Calu3 (cell line): ENCODE measurements around the gene SLC9A8. TPM values are rescaled to one million over a fixed set of nuclear protein-coding genes. Genes with fewer than 3 reads are reported as not detected.
A peak's percentile ranks its signal among the peaks of the same experiment; 100 is the strongest.

Experiments
- BruUV-seq: library from RNA; stranded (reverse); fragments of 400-500 nt; replicated peaks from 2 replicates; lab custom pipeline; 2021; lab: Mats Ljungman, UMichigan
- CTCF ChIA-PET: fragments of 300-600 bp; sonication (Branson Sonifier 250); formaldehyde crosslinking; loops from one replicate; lab custom pipeline; 2022; ENCODE audit warnings: antibody characterized with exemption; lab: Charles Lee
- DNase-seq: peaks from one replicate; pipeline ENCODE4 v3.0.0; 2022
- H3K27ac Mint-ChIP-seq: one replicate; pipeline ENCODE4 v1.8.0; 2022; ENCODE audit warnings: mixed read lengths; ENCODE audit not compliant: unreplicated experiment
- H3K27me3 Mint-ChIP-seq: one replicate; pipeline ENCODE4 v1.8.0; 2022; ENCODE audit warnings: mixed read lengths; ENCODE audit not compliant: unreplicated experiment
- H3K36me3 Mint-ChIP-seq: one replicate; pipeline ENCODE4 v1.8.0; 2022; ENCODE audit warnings: mild to moderate bottlenecking, moderate library complexity, mixed read lengths; ENCODE audit not compliant: insufficient read depth, unreplicated experiment
- H3K4me1 Mint-ChIP-seq: one replicate; pipeline ENCODE4 v1.8.0; 2022; ENCODE audit warnings: mild to moderate bottlenecking, low read depth, mixed read lengths; ENCODE audit not compliant: unreplicated experiment
- H3K4me3 Mint-ChIP-seq: one replicate; pipeline ENCODE4 v1.8.0; 2022; ENCODE audit warnings: mild to moderate bottlenecking, low read depth, moderate library complexity, mixed read lengths; ENCODE audit not compliant: unreplicated experiment
- H3K9me3 Mint-ChIP-seq: one replicate; pipeline ENCODE4 v1.8.0; 2022; ENCODE audit warnings: low read depth, mixed read lengths; ENCODE audit not compliant: unreplicated experiment
- intact Hi-C: fragments of 100-400 bp; cut with micrococcal nuclease; formaldehyde crosslinking; loops from one replicate; pipeline ENCODE4 v1.10.0; 2022; ENCODE audit not compliant: unreplicated experiment
- total RNA-seq: library from RNA; stranded (reverse); gene quantifications from 2 replicates; pipeline ENCODE4 v1.2.3, GENCODE V29; 2022
- TF ChIP-seq, protein P1 (sequence below): fragments of 200-600 bp; IDR thresholded peaks from one replicate; pipeline ENCODE4 v1.8.0; 2022; ENCODE audit warnings: antibody characterized with exemption; ENCODE audit not compliant: unreplicated experiment

The SLC9A8 gene
- total RNA-seq, 1 experiment from 2014 or later: 30.0 TPM

DNA sequence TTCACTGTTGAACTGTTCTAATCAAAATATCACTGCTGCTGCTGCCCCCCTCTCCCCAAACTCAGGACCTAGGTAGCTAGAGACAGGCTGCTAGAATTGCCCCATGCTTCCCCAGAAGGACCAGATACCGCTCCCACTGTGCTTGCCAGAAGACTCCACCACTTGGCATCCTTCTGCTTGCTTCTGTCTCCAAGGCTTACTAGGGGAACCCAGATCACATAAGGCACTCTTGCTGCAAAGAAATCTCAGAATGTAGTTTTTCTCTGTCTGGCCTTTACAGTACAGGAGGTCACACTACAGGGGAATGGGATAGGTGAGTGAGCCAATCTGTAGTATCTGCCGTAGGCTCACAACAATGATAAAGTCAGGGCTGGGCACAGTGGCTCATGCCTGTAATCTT lies 21.5 kb upstream of the SLC9A8 start:
- no peak for DNase-seq
- TF ChIP-seq, protein P1, sequence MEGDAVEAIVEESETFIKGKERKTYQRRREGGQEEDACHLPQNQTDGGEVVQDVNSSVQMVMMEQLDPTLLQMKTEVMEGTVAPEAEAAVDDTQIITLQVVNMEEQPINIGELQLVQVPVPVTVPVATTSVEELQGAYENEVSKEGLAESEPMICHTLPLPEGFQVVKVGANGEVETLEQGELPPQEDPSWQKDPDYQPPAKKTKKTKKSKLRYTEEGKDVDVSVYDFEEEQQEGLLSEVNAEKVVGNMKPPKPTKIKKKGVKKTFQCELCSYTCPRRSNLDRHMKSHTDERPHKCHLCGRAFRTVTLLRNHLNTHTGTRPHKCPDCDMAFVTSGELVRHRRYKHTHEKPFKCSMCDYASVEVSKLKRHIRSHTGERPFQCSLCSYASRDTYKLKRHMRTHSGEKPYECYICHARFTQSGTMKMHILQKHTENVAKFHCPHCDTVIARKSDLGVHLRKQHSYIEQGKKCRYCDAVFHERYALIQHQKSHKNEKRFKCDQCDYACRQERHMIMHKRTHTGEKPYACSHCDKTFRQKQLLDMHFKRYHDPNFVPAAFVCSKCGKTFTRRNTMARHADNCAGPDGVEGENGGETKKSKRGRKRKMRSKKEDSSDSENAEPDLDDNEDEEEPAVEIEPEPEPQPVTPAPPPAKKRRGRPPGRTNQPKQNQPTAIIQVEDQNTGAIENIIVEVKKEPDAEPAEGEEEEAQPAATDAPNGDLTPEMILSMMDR: no peak
- no peak overlapping the region for H3K27ac Mint-ChIP-seq
- BruUV-seq: no TSS peak
- H3K9me3 Mint-ChIP-seq: no peaks in the 10 kb centered on the region
- H3K4me3 Mint-ChIP-seq: no peak overlapping the region
- peaks cover 11% of the 10 kb centered on the region for H3K36me3 Mint-ChIP-seq
- intact Hi-C loops: loop anchor here (5.0 kb wide), 2 partner anchors 79 to 94 kb away; partner anchors contain the start of gene B4GALT5
- peaks cover 66% of the 10 kb centered on the region for H3K4me1 Mint-ChIP-seq
- CTCF ChIA-PET: no interaction called here
- H3K27me3 Mint-ChIP-seq: no peaks in the 10 kb centered on the region

DNA sequence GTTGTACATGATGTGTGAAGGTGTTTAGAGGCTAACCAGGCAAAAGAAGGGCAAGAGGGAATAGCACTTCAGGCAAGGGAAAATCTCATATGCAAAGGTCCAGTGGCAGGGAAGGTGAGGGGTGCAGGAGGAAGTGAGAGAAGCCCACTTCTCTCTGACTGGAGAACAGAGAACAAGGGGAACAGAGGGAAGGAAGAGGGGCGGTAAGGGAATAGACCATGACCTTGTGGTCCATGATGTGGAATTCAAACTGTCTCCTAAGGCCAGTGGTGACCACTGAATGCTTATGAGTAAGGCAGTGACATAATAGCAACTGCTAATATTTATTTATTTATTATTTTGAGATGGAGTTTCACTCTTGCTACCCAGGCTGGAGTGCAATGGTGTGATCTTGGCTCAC lies 20.6 kb upstream of the SLC9A8 start:
- Mint-ChIP-seq H3K4me3 (no peak overlapping the region), H3K9me3 (no peaks in the 10 kb centered on the region), H3K27me3 (no peaks in the 10 kb centered on the region), H3K27ac (peak overlapping the region; percentile 50), H3K36me3 (peaks cover 11% of the 10 kb centered on the region), H3K4me1 (peaks cover 61% of the 10 kb centered on the region)
- DNase-seq: no peak
- CTCF ChIA-PET: no interaction called here
- BruUV-seq: no TSS peak
- intact Hi-C loops: loop anchor here (5.0 kb wide), 2 partner anchors 80 to 95 kb away; partner anchors contain the start of gene B4GALT5
- TF ChIP-seq, protein P1: no peak

DNA sequence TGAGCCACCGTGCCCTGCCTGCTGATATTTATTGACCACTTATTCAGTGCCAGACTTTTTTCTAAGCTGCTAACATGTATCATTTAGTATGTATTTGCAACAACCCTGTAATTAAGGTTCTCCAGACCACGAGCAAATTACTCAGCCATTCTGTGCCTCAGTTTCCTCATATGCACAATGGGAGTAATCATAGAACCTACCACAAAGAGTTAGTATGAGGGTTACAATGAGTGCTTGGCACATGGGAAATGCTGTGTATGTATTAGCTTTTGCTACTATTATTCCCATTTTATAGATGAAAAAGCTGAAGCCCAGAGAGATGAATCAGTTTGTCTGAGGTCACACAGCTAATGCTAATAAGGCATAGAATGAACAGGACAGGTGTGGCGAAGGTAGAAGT lies 20.0 kb upstream of the SLC9A8 start:
- intact Hi-C loops: loop anchor here (5.0 kb wide), 2 partner anchors 80 to 95 kb away; partner anchors contain the start of gene B4GALT5
- Mint-ChIP-seq H3K36me3 (peaks cover 11% of the 10 kb centered on the region), H3K4me3 (no peak overlapping the region), H3K27me3 (no peaks in the 10 kb centered on the region), H3K9me3 (no peaks in the 10 kb centered on the region), H3K4me1 (peaks cover 55% of the 10 kb centered on the region), H3K27ac (no peak overlapping the region)
- no peak for DNase-seq
- TF ChIP-seq, protein P1: no peak
- CTCF ChIA-PET: interaction anchor here (2.3 kb wide), 1 partner anchor 17 kb away, joined by 11 read pairs; no protein-coding TSS in a partner anchor
- no TSS peak for BruUV-seq

DNA sequence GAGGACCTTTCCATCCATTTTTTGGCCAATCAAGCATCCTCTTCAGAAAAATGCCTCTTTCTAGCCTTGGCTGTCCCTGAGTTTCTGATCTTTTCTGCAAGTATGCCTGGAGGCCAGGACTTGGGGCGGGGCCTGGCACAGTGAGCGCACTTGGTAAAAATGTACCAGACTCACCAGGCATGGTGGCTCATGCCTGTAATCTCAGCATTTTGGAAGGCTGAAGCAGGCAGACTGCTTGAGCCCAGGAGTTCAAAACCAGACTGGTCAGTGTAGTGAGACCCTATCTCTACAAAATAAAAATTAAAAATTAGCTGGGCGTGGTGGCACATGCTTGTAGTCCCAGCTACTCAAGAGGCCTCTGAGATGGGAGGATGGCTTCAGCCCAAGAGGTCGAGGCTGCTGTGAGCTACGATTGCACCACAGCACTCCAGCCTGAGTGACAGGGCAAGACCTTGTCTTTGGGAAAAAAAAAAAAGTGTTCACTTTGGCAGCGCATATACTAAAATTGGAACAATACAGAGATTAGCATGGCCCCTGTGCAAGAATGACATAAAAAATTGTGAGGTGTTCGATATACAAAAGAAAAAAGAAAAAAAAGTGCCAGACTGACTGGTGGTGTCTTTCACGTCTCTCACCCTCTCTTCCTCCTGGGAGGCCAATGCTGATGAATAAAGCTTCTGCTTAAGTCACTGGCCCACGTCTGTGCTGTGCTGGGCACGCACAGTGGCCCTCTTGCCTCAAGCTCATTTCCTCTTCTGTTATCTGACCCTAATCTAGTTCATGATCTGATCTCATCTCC lies 18.1 kb upstream of the SLC9A8 start:
- Mint-ChIP-seq H3K4me3 (no peak overlapping the region), H3K36me3 (peaks cover 10% of the 10 kb centered on the region), H3K9me3 (no peaks in the 10 kb centered on the region), H3K27ac (peak overlapping the region; percentile 45), H3K27me3 (no peaks in the 10 kb centered on the region), H3K4me1 (peaks cover 43% of the 10 kb centered on the region)
- TF ChIP-seq, protein P1: no peak
- no TSS peak for BruUV-seq
- intact Hi-C loops: loop anchor here (5.0 kb wide), 2 partner anchors 82 to 97 kb away; partner anchors contain the start of gene B4GALT5
- CTCF ChIA-PET: interaction anchor here (0.5 to 2.3 kb wide), 4 partner anchors 18 to 183 kb away, joined by 3 to 11 read pairs (median 6); partner anchors contain the start of gene SLC9A8
- DNase-seq: peak; percentile 59
